Fibroblast of skin of scalp (primary cell): Measurements from ENCODE around the gene RPS16.

ENCODE experiments used
- DNase-seq: peaks from one replicate; pipeline ENCODE4 v3.0.0-alpha.2; 2013

The RPS16 gene

GRCh38 chr19:39449116-39449797 lies 13.5 kb upstream of the RPS16 start:
- no peak for DNase-seq

- peak; percentile 30 for DNase-seq
Measured at GRCh38 chr19:39448271-39448670, 12.5 kb upstream of the RPS16 start.

GRCh38 chr19:39446365-39447084 lies 10.8 kb upstream of the RPS16 start:
- DNase-seq: no peak

GRCh38 chr19:39445196-39446111 lies 9.7 kb upstream of the RPS16 start, which contains the start of gene SUPT5H:
SUPT5H (plus strand) TSS chr19:39445582; CDS start chr19:39445891, 309 bp downstream.
- DNase-seq: peak; percentile 96

- peak; percentile 17 for DNase-seq
Measured at GRCh38 chr19:39444598-39445195, 8.9 kb upstream of the RPS16 start.

GRCh38 chr19:39438270-39438934 lies 2.7 kb upstream of the RPS16 start:
- DNase-seq: peak; percentile 17

GRCh38 chr19:39436350-39436716 lies 584 bp upstream of the RPS16 start:
- no peak for DNase-seq

GRCh38 chr19:39434123-39435076 lies 1.3 kb downstream of the RPS16 start:
- DNase-seq: no peak

- DNase-seq: no peak
Measured at GRCh38 chr19:39433480-39434079, 2.2 kb downstream of the RPS16 start.

- no peak for DNase-seq
Measured at GRCh38 chr19:39432677-39433025, 3.1 kb downstream of the RPS16 start.

- DNase-seq: no peak
Measured at GRCh38 chr19:39430675-39431593, 4.8 kb downstream of the RPS16 start.

- DNase-seq: peak; percentile 96
Measured at GRCh38 chr19:39428283-39429112, 7.3 kb downstream of the RPS16 start.

GRCh38 chr19:39427707-39428106 lies 8.0 kb downstream of the RPS16 start:
- no peak for DNase-seq

GRCh38 chr19:39426170-39426569 lies 9.6 kb downstream of the RPS16 start:
- DNase-seq: no peak

GRCh38 chr19:39425744-39426143 lies 10.0 kb downstream of the RPS16 start:
- DNase-seq: no peak

GRCh38 chr19:39424934-39425333 lies 10.8 kb downstream of the RPS16 start:
- no peak for DNase-seq

- no peak for DNase-seq
Measured at GRCh38 chr19:39423258-39424086, 12.3 kb downstream of the RPS16 start.

- DNase-seq: no peak
Measured at GRCh38 chr19:39422020-39422419, 13.7 kb downstream of the RPS16 start.
